ENCODE results near the gene CDK7.

The CDK7 gene

DNA sequence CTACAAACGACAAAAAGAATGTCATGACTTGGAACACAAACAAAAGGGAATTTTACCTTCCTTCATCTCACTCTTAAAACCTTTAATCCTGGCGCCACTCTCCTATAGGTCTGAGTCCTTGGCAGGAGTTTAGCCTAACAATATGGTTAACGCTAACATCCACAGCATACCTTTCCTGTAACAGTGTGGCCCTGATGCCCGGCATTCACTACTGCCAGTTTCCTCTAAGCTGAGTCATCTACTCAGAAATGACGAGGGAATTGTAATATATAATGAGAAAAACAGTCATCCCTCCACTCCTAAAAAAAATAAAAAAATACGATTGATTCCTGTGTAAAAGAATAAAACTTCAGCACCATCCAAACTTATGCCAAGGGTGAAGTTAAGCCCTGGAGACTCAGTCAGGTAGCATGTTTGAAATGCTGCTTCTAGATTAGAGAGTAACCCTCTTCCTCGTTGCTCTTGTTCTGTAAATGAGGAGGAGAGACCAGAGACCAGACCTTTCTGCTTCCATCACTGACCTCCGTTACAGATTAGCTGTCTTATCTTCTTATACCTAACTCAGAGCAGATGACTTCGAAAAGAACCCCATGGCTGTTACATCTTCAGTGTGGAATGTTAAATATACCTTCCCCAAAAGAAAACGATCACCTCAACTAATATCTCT is 60.5 kb downstream of the CDK7 start:
- FAIRE-seq: no peak

DNA sequence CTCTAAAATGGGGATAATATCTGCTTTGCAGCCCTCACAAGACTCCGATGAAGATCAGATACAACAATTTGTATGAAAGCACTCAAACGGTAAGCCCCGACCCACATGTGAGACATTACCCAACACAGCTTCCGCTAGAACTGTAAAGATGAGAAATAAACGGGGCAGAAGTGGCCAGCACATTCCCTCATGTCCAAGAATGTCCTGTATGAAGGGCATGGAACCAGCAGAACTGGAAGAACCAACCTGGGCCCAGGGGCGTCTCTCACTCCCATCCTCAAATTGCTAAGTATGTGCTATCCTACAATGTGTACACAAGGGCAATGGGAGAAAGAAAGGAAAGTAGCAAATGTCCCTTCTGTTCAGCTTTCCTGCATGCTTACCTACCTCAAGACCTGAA is 64.9 kb downstream of the CDK7 start:
- no peak for FAIRE-seq

DNA sequence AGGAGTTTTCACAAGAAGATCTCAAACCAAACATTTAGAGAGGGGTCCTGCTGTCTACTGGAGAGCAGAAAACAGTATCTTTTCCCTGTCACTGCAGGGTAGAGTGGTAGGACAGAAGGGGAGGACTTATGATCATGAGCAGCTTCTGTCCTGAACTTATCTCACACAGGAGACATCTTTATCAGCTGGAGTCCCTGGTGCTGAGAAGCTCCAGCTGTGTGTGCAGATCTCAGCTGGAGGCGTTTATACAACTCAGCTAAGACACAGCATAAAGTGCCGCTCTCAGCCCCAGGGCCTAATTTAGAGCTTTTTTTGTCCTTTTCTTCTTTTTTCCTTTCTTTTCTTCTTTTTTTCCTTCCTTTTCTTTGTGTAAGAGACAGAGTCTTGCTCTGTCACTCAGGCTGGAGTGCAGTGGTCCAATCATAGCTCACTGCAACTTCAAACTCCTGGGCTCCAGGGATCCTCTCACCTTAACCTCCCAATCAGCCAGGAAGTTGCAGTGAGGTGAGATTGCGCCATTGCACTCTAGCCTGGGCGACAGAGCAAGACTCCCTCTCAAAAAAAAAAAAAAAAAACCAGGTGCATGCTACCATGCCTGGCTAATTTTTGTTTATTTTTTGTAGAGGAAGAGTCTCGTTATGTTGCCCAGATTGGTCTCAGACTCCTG is 66.0 kb downstream of the CDK7 start:
- FAIRE-seq: no peak

DNA sequence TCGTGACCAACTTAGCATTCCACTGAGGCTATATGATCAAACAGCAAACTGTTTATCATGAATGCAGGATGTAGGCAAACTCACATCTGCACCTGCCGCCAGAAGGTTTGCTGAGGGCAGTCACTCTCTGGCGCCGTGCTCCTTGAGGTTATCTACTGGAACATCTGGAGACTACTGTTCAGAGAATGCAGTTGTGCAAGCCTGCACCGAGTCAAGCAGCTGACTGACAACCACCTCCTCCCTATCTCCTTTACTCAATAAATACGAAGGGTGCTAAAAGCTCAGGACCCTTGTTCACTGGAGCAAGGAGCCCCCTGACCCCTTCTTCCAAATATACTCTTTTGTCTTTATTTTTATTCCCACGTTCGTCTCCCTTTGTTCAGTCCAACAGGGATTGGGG is 70.8 kb downstream of the CDK7 start:
- no peak for FAIRE-seq

DNA sequence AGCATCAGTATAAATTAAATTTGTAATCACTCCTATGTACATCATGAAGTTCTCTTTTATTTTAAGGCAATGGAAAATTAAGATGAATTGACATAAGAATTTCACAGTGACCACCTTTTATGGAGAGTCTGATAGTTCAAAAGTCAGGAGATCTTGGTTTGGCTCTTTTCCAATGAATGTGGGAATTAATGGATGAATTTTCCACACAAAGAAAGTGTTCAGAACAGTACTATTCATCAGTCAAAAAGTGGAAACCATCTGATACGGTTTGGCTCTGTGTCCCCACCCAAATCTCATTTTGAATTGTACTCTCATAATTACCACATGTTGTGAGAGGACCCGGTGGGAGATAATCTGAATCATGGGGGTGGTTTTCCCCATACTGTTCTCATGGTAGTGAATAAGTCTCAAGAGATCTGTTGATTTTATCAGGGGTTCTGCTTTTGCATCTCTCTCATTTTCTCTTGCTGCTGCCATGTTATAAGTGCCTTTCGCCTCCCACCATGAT is 73.4 kb downstream of the CDK7 start:
- no peak for FAIRE-seq

DNA sequence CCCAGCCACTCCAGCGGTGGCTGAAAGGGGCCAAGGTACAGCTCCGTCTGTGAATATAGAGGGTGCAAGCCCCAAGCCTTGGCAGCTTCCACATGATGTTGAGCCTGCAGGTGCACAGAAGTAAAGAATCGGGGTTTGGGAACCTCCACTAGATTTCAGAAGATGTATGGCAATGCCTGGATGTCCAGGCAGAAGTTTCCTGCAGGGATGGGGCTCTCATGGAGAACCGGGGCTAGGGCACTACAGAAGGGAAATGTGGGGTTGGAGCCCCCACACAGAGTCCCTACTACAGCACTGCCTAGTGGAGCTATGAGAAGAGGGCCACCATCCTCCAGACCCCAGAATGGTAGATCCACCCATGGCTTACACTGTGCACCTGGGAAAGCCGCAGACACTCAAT is 74.7 kb downstream of the CDK7 start:
- FAIRE-seq: no peak

DNA sequence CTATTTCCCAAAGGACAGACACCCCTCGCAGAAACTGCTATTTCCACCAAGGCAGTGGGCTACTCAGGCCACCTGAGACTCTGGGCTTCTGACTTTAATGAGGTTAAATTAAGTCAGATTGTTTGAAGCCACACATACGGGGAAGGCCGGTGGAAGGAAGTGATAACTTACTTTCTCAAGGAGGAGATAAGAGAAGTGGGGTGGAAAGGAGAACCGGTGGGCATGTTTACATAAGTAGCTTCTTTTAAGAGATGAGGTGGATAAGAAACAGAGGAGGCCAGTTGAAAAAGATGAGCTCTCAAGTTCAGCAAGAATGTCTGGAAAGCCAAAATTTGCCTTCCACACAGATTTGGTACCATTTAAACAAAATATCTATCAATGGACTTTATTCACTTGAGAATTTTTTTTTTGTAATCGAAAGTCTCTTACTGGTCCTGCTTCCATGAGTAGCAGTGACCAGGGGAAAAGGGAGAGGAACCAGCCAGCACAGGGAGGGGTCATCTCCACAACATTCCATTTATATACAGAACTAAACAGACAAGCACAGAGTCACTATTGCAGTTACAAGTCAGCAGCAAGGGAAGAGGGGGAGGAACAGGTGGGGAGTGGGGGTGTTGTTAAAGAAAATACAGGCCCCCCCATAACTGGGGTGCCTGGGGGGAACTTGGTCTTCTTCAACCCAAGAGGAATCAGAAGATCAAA is 77.9 kb downstream of the CDK7 start:
- FAIRE-seq: no peak

DNA sequence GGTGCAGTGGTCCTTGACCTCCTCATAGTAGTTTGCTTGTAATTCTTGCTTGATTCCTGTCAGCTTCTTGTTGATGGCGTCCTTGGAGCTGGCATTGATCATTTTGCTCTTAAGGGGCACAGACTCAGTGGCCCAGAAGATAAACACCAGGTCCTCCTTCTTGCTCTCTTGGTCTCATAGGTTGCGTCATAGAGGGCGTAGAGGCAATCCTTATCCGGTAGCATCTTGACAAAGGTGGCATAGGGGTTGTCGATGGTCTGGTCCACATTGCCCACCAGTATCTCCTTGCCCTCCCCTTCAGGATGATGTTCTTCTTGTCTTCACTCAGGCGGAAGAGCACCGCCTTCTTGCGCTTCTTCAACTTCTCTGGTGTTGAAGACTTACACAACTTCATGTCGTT is 78.7 kb downstream of the CDK7 start:
- no peak for FAIRE-seq

DNA sequence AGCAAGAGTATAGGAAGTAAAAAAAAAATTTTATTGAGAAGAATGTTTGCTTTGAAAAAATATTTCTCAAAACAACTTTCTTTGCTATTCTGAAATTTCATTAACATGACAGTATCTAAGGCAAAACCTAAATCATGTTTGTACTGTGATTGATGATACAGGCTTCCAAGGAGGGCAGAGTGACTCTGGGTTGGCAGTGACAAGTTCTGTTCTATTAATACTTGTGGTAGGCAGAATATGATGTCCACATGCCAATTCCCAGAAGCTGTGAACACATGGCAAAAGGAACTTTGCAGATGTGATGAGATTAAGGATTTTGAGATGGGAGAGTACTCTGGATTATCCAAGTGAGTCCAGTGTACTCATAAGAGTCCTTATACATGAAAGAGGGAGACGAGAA is 81.3 kb downstream of the CDK7 start:
- no peak for FAIRE-seq

DNA sequence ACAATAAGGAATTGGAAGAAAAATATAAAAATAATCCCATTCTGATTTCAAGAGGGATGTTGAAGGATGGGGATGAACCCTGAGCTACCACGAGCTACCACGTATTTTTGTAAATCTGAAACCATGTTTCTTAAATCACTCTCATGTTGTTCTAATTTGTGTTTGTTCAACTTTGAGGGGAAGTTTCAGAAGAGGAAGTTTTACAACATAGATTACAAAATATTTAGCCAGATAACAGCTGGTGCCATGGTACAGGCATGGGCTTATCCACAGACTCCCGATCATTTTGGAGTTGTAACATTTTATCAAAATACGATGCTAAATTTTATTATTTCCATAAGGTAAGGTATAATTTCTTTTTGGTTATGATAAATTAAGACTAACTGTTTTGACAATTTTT is 82.7 kb downstream of the CDK7 start:
- FAIRE-seq: no peak

DNA sequence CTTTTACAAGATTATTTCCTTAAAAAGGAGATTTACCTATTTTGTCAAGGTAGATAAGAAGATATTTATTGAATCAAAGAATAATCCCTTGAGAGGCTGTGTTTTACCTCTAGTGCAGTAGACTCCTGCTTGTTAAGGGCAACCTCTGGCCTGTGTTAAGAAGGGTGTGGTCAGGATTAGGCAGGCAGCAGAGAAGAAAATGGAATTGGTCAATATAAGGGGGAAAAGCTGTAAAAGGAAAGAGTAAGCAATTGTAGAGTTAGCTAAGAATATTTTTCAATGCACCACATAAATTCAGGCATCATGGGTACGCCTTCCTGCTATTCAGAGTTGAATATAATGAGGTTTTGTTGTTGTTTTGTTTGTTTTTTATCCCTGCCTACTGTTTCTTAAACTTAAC is 91.7 kb downstream of the CDK7 start:
- FAIRE-seq: no peak

Data from endometrium (tissue), 2 donors.